GM10847 (cell line): ENCODE measurements around the gene FYN.

Experiments used
- POLR2A ChIP-seq: IDR thresholded peaks from 2 replicates; pipeline ENCODE4 v1.6.1; 2011; ENCODE audit not compliant: insufficient read length; ENCODE audit errors: extremely low read depth

The FYN gene

GRCh38 chr6:111653434-111653833, 219.8 kb downstream of the FYN start:
- TF ChIP-seq POLR2A, result no peak

- no peak for TF ChIP-seq POLR2A
Measured at GRCh38 chr6:111652156-111652555, 221.1 kb downstream of the FYN start.

- no peak for TF ChIP-seq POLR2A
Measured at GRCh38 chr6:111651185-111652034, 221.8 kb downstream of the FYN start.

- no peak for TF ChIP-seq POLR2A
Measured at GRCh38 chr6:111650049-111650448, 223.2 kb downstream of the FYN start.

- no peak for TF ChIP-seq POLR2A
Measured at GRCh38 chr6:111648100-111648499, 225.2 kb downstream of the FYN start.

GRCh38 chr6:111646942-111647341, 226.3 kb downstream of the FYN start:
- no peak for TF ChIP-seq POLR2A

GRCh38 chr6:111646034-111646433, 227.2 kb downstream of the FYN start:
- TF ChIP-seq POLR2A, result no peak

GRCh38 chr6:111644893-111645430, 228.3 kb downstream of the FYN start:
- no peak for TF ChIP-seq POLR2A

GRCh38 chr6:111642463-111643158, 230.6 kb downstream of the FYN start:
- TF ChIP-seq POLR2A, result no peak

- TF ChIP-seq POLR2A, result no peak
Measured at GRCh38 chr6:111639266-111639665, 234.0 kb downstream of the FYN start.

- no peak for TF ChIP-seq POLR2A
Measured at GRCh38 chr6:111633822-111634221, 239.4 kb downstream of the FYN start.

- no peak for TF ChIP-seq POLR2A
Measured at GRCh38 chr6:111632468-111633247, 240.6 kb downstream of the FYN start.

- no peak for TF ChIP-seq POLR2A
Measured at GRCh38 chr6:111631903-111632460, 241.3 kb downstream of the FYN start.

GRCh38 chr6:111631018-111631417, 242.2 kb downstream of the FYN start:
- TF ChIP-seq POLR2A, result no peak
